ENCODE results near the gene RNF217.

DNA sequence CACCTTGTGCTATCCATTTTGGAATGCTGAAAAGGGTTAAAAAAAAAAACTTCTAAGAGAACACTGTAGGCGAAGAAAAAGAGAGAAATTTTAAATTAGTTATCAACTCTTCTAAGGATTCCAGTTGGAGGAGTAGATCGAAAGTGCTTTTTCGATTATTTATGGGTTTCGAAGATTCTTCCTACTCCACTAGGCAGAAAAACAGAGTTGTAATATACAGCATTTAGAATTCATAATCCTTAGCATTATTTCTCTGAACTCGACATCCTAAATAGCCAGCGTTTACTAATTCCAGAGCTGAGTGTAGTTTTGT is 817 bp upstream of the RNF217 start:
- TF ChIP-seq, protein P1, sequence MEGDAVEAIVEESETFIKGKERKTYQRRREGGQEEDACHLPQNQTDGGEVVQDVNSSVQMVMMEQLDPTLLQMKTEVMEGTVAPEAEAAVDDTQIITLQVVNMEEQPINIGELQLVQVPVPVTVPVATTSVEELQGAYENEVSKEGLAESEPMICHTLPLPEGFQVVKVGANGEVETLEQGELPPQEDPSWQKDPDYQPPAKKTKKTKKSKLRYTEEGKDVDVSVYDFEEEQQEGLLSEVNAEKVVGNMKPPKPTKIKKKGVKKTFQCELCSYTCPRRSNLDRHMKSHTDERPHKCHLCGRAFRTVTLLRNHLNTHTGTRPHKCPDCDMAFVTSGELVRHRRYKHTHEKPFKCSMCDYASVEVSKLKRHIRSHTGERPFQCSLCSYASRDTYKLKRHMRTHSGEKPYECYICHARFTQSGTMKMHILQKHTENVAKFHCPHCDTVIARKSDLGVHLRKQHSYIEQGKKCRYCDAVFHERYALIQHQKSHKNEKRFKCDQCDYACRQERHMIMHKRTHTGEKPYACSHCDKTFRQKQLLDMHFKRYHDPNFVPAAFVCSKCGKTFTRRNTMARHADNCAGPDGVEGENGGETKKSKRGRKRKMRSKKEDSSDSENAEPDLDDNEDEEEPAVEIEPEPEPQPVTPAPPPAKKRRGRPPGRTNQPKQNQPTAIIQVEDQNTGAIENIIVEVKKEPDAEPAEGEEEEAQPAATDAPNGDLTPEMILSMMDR (CRISPR knock-in tag; IDR thresholded peaks at IDR 0.05), result no peak
- TF ChIP-seq, protein P2, sequence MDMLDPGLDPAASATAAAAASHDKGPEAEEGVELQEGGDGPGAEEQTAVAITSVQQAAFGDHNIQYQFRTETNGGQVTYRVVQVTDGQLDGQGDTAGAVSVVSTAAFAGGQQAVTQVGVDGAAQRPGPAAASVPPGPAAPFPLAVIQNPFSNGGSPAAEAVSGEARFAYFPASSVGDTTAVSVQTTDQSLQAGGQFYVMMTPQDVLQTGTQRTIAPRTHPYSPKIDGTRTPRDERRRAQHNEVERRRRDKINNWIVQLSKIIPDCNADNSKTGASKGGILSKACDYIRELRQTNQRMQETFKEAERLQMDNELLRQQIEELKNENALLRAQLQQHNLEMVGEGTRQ (IDR thresholded peaks at IDR 0.05; ENCODE audit: low read depth, low read length), result no peak
- TF ChIP-seq, protein P2 (CRISPR knock-in tag; IDR thresholded peaks at IDR 0.05; ENCODE audit: borderline replicate concordance), result no peak
- no peak for TF ChIP-seq CEBPB (IDR thresholded peaks at IDR 0.05; ENCODE audit: borderline replicate concordance, low read depth, low read length)
- TF ChIP-seq MYC (CRISPR knock-in tag; IDR thresholded peaks at IDR 0.05; ENCODE audit: borderline replicate concordance), result no peak
- no peak for TF ChIP-seq KLF15 (CRISPR knock-in tag; IDR thresholded peaks at IDR 0.05; ENCODE audit: borderline replicate concordance)
- TF ChIP-seq NFYC (CRISPR knock-in tag; IDR thresholded peaks at IDR 0.05), result no peak

Measured in HepG2 (cell line).